ENCODE data around the gene MITF.

- no peak for TF ChIP-seq CTCF (conservative IDR thresholded peaks at IDR 0.05; ENCODE audit: low read depth, low read length)
- TF ChIP-seq RAD21 (IDR thresholded peaks at IDR 0.05; ENCODE audit: low read length): no peak
- no peak for TF ChIP-seq USF2 (IDR thresholded peaks at IDR 0.05; ENCODE audit: low read depth, low read length)
- no peak for TF ChIP-seq NFE2L2 (IDR thresholded peaks at IDR 0.05; ENCODE audit: low read depth, low read length)
- no peak for TF ChIP-seq RCOR1 (IDR thresholded peaks at IDR 0.05; ENCODE audit: insufficient replicate concordance, low read length)
- TF ChIP-seq CEBPB (IDR thresholded peaks at IDR 0.05; ENCODE audit: low read depth, low read length): no peak
- no peak for TF ChIP-seq POLR2A (IDR thresholded peaks at IDR 0.05; ENCODE audit: low read depth, low read length)
- TF ChIP-seq MAFK (IDR thresholded peaks at IDR 0.05; ENCODE audit: low read depth, low read length): no peak
- TF ChIP-seq BHLHE40 (IDR thresholded peaks at IDR 0.05; ENCODE audit: low read depth, low read length): no peak
- no peak for TF ChIP-seq MXI1 (IDR thresholded peaks at IDR 0.05; ENCODE audit: borderline replicate concordance, low read depth, low read length)
- no peak for TF ChIP-seq FOS (IDR thresholded peaks at IDR 0.05; ENCODE audit: low read depth, low read length)
- no peak for TF ChIP-seq RFX5 (IDR thresholded peaks at IDR 0.05; ENCODE audit: low read depth, low read length)
- no peak for TF ChIP-seq SMC3 (IDR thresholded peaks at IDR 0.05; ENCODE audit: low read depth, low read length)
- no peak for TF ChIP-seq MAZ (IDR thresholded peaks at IDR 0.05; ENCODE audit: borderline replicate concordance, low read depth, low read length)
Measured at GRCh38 chr3:69815970-69816369, 76.7 kb downstream of the MITF start.

Data from IMR-90 (cell line).